Right lobe of liver (tissue), 6 donors: ENCODE measurements around the gene BIVM. TPM values are rescaled to one million over a fixed set of nuclear protein-coding genes. Genes with fewer than 3 reads are reported as not detected.

Experiments used
- ATAC-seq, 4 donors: fragments of 200-7000 bp; cut with Tn5 transposase; one replicate each; pipeline ENCODE4 v1.9.1; 2020; ENCODE audit warnings: mild to moderate bottlenecking in 4 of 4, moderate library complexity in 4 of 4
- DNase-seq, 3 donors: peaks; one replicate each; pipeline ENCODE4 v3.0.0-alpha.2; 2020
- H3K27ac ChIP-seq, 3 donors: fragments of 200-600 bp; one replicate each; pipeline ENCODE4 v1.8.0; 2022
- H3K27me3 ChIP-seq, 2 donors: fragments of 200-600 bp; one replicate each; pipeline ENCODE4 v1.8.0; 2022
- H3K36me3 ChIP-seq, 4 donors: fragments of 200-600 bp; sonication (generic) in 1 of 4; one replicate each; pipeline versions ENCODE4 v1.5.1 to v1.8.0; 2017 to 2022; ENCODE audit warnings: control low read depth in 1 of 4
- H3K4me1 ChIP-seq, 4 donors: fragments of 200-600 bp; sonication (generic) in 1 of 4; one replicate each; pipeline versions ENCODE4 v1.5.1 to v1.8.0; 2017 to 2022; ENCODE audit warnings: control low read depth in 1 of 4
- H3K4me3 ChIP-seq, 3 donors: fragments of 200-600 bp; one replicate each; pipeline ENCODE4 v1.8.0; 2022
- H3K9me3 ChIP-seq, 4 donors: fragments of 200-600 bp; sonication (generic) in 1 of 4; one replicate each; pipeline versions ENCODE4 v1.5.1 to v1.8.0; 2017 to 2022; ENCODE audit warnings: control low read depth in 1 of 4
- POLR2A ChIP-seq: fragments of 450-650 bp; IDR thresholded peaks from one replicate; pipeline ENCODE4 v1.6.1; 2017; ENCODE audit warnings: antibody characterized with exemption, mild to moderate bottlenecking
- WGBS: methylation state at CpG from one replicate; pipeline ENCODE4 v1.1.6; 2018; ENCODE audit warnings: low coverage, low lambda C conversion rate; ENCODE audit not compliant: insufficient coverage; ENCODE audit errors: missing lambda C conversion rate; 5-methylcytosine and 5-hydroxymethylcytosine counted together
- intact Hi-C, 2 donors: fragments of 100-400 bp; cut with DNase I; formaldehyde crosslinking; loops; one replicate each; pipeline versions ENCODE4 v1.11.2 to v1.14.1; 2022
- total RNA-seq, 6 experiments: library from RNA; depleted of rRNA in 2 of 6; stranded (reverse); fragments of >200 nt in 2 of 6; fragmentation: NEBNext Ultra II Directional in 3 of 6; extraction: Animal tissue kit (Norgen Biotek cat#: 25700) in 3 of 6; gene quantifications; one replicate each; pipeline versions ENCODE4 v1.1.0 to v1.2.4, GENCODE V29; 2016 to 2023
- TF ChIP-seq, protein P1 (sequence below), 4 donors: fragments of 200-600 bp in 3 of 4; fragments of 450-650 bp in 1 of 4; IDR thresholded peaks; one replicate each; pipeline versions ENCODE4 v1.5.1 to v1.8.0; 2016 to 2022; ENCODE audit warnings: antibody characterized with exemption in 4 of 4, mild to moderate bottlenecking in 2 of 4
- donor health status: DM: no; HTN: yes; CAD: no.
- donor health status: DM: no; HTN: no; CAD: no.
- donor health status: DM: no; HTN: no; CAD: no.
- donor health status: DM: no; HTN: yes; CAD: no.
- donor health status: DM: no; HTN: yes; CAD: no.

BIVM gene
- total RNA-seq, 6 experiments from 2014 or later: 12.0 to 19.4 (median 16.8) TPM

DNA sequence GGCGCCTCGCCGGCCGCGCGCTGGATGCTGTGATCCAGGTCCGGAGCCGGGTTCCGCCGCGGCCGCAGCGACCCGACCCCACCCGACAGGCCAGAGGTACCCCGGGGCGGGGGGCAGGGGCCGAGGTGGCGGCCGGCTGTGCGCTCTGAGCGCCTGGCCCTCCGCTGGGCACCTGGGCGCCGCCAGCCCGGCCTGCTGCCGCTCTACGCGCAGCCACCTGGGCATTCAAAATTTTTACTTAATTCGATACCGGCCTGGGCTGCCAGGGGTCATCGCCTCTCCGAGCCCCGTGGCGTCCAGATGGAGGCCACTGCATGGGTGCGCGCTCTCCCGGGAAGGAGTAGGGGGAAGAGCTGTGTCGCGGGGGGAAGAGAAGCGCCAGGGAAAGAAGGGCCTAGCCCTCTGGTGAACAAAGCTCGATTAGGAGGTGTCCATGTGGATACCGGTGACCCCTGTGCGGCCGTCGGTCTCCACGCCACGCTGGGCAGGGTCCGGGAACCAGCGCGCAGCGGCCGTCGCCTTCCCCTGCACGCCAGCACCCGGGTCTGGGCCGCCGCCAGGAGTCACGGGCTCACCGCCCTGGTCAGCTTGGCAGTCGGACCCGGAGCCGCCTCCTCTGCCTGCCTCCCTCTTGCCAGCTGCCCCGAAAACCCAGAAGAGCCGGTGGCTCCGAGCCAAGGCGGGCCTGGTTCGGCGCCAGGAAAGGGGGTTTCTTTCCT lies 666 bp downstream of the BIVM start:
- Histone ChIP-seq H3K27me3 (no peaks in the 10 kb centered on the region), H3K9me3 (no peaks in the 10 kb centered on the region), H3K27ac (peak overlapping the region; percentile 71 to 92 (median 89)), H3K4me1 (peaks cover 0 to 8% (median 2%) of the 10 kb centered on the region in 4 donors), H3K4me3 (peak overlapping the region; percentile 80 to 88 (median 85)), H3K36me3 (no peaks in the 10 kb centered on the region)
- ATAC-seq (peak; percentile 36 to 59 (median 52)), DNase-seq (peak; percentile 51 to 71 (median 70))
- WGBS: 0% methylated on average over 18 of the region's 69 CpGs
- TF ChIP-seq POLR2A: no peak
- TF ChIP-seq, protein P1, sequence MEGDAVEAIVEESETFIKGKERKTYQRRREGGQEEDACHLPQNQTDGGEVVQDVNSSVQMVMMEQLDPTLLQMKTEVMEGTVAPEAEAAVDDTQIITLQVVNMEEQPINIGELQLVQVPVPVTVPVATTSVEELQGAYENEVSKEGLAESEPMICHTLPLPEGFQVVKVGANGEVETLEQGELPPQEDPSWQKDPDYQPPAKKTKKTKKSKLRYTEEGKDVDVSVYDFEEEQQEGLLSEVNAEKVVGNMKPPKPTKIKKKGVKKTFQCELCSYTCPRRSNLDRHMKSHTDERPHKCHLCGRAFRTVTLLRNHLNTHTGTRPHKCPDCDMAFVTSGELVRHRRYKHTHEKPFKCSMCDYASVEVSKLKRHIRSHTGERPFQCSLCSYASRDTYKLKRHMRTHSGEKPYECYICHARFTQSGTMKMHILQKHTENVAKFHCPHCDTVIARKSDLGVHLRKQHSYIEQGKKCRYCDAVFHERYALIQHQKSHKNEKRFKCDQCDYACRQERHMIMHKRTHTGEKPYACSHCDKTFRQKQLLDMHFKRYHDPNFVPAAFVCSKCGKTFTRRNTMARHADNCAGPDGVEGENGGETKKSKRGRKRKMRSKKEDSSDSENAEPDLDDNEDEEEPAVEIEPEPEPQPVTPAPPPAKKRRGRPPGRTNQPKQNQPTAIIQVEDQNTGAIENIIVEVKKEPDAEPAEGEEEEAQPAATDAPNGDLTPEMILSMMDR (IDR thresholded peaks at IDR 0.05): no peak
- intact Hi-C loops: no loop called here

DNA sequence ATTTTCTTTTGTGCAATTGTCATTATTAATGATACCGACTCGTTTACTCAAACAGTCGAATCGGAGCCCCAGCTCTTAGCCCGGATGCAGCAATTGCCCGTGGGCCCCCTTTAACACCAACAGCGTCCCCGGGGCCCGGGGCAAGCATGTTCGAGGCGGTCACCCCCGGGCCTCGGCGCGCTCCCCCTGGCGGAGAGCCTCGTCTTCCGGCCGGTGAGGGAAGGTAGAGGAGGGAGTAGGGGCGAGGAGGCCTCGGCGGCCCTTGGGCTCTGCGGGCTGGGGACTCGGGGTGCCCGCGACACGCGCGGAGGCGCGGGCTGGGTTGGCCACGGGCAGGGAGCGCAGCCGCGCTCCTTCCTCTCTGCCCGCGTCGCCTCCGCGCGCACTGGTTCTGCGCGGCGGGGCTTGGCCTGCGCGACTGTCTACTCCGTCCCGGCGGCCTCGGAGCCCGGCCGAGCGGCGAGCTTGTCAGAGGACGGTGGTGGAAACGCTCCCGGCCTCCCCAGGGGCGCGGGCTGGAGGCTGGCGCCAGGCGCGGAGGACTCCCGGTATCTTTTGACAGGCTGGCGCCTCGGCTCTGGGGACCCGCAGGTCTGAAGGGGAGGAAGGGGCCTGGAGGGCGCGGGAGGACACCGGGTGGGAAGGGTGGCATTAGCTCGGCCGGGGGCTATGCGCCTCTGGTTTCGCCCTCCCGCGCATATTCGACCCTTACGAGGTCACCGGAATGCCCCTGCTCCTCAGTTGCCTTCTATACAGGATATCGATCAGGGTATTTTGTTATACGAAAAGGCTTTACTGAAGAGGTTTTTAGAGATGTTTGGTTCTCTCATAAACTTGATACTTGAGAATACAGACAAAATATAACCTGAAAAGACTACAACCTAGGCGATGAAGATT lies 1.5 kb downstream of the BIVM start:
- peak; percentile 63 for TF ChIP-seq POLR2A
- TF ChIP-seq, protein P1 (IDR thresholded peaks at IDR 0.05): peak; percentile 72 to 85 (median 78)
- DNase-seq: peak; percentile 89
- under 1% methylated on average over 24 of the region's 81 CpGs for WGBS
- no peaks in the 10 kb centered on the region for H3K27me3 ChIP-seq
- no peaks in the 10 kb centered on the region for H3K36me3 ChIP-seq
- H3K27ac ChIP-seq: peak overlapping the region; percentile 71 to 92 (median 89)
- H3K4me1 ChIP-seq: peaks cover 0 to 8% (median 2%) of the 10 kb centered on the region in 4 donors
- intact Hi-C loops: no loop called here
- H3K4me3 ChIP-seq: peak overlapping the region; percentile 80 to 88 (median 85)
- H3K9me3 ChIP-seq: no peaks in the 10 kb centered on the region
- peak; percentile 81 to 87 (median 83) for ATAC-seq

DNA sequence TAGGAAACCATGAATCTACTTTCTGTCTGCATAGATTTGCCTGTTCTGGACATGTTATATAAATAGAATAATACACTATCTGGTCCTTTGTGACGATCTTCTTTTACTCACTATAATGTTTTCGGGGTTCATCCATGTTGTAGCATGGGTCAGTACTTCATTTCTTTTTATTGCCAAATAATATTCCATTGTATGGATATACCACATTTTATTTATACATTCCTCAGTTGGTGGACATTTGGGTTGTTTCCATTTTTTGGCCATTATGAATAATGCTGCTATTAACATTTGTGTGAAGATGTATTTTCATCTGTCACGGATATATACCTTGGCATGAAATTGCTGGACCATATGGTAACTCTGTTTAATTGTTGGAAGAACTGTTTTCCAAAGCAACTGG lies 6.8 kb downstream of the BIVM start:
- 91% methylated on average over 3 of the region's 3 CpGs for WGBS
- no peaks in the 10 kb centered on the region for H3K9me3 ChIP-seq
- peaks cover 0 to 8% (median 0%) of the 10 kb centered on the region in 4 donors for H3K4me1 ChIP-seq
- intact Hi-C loops: no loop called here
- H3K27ac ChIP-seq: no peak overlapping the region
- DNase-seq (no peak), ATAC-seq (no peak)
- no peaks in the 10 kb centered on the region for H3K36me3 ChIP-seq
- H3K4me3 ChIP-seq: no peak overlapping the region
- TF ChIP-seq, protein P1 (IDR thresholded peaks at IDR 0.05): no peak
- no peak for TF ChIP-seq POLR2A
- H3K27me3 ChIP-seq: no peaks in the 10 kb centered on the region

DNA sequence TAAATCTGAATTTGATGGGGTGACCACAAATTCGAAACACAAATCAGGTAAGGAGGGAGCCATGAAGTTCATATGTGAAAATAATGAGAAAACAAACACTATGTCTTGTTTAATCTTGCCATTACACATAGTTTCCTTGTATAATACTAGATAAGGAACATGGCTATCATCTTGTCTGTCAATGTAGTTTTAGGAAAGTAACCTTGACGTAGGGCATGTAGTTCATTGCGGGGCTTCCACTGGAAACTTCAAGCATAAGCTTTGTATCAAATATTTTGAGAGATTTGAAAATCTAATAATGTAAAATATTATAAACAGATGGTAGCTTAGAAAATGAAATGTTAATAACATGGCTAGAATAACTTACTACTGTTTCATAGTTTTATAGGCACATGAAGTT lies 8.8 kb downstream of the BIVM start:
- DNase-seq: no peak
- no peaks in the 10 kb centered on the region for H3K36me3 ChIP-seq
- H3K9me3 ChIP-seq: no peaks in the 10 kb centered on the region
- WGBS: 96% methylated on average over 3 of the region's 3 CpGs
- no peaks in the 10 kb centered on the region for H3K27me3 ChIP-seq
- no peaks in the 10 kb centered on the region for H3K4me1 ChIP-seq
- intact Hi-C loops: no loop called here
- no peak for ATAC-seq
- no peak overlapping the region for H3K27ac ChIP-seq
- TF ChIP-seq, protein P1 (IDR thresholded peaks at IDR 0.05): no peak
- TF ChIP-seq POLR2A: no peak
- no peak overlapping the region for H3K4me3 ChIP-seq
